K562 (cell line): ENCODE results near the gene NADSYN1.

Experiments
- CCNT2 ChIP-seq: IDR thresholded peaks from 2 replicates; pipeline ENCODE4 v1.6.1; 2011; ENCODE audit warnings: borderline replicate concordance, low read depth, mild to moderate bottlenecking, moderate library complexity, mixed read lengths, low read length; ENCODE audit not compliant: insufficient read length; ENCODE audit errors: extremely low read depth
- MAX ChIP-seq: sonication (generic); formaldehyde crosslinking; IDR thresholded peaks from 2 replicates; pipeline ENCODE4 v1.9.0; 2022; ENCODE audit warnings: mild to moderate bottlenecking, missing genetic modification reagents
- MED1 ChIP-seq: sonication (generic); formaldehyde crosslinking; IDR thresholded peaks from 2 replicates; pipeline ENCODE4 v1.8.1; 2023; ENCODE audit warnings: missing genetic modification reagents, borderline replicate concordance
- NFE2 ChIP-seq: IDR thresholded peaks from 2 replicates; pipeline ENCODE4 v1.6.1; 2014; ENCODE audit warnings: antibody characterized with exemption, low read depth
- NFIC ChIP-seq: fragments of 450-650 bp; IDR thresholded peaks from 2 replicates; pipeline ENCODE4 v1.6.1; 2017; ENCODE audit warnings: mild to moderate bottlenecking, inconsistent platforms
- PHTF2 ChIP-seq: fragments of 250-450 bp; sonication (Bioruptor Pico); IDR thresholded peaks from 2 replicates; pipeline ENCODE4 v1.5.0; 2021; ENCODE audit warnings: mild to moderate bottlenecking
- RNF2 ChIP-seq: sonication (generic); IDR thresholded peaks from 2 replicates; pipeline ENCODE4 v1.6.1; 2016
- SAP30 ChIP-seq: fragments of 200-600 bp; sonication (generic); IDR thresholded peaks from 2 replicates; pipeline ENCODE4 v1.6.1; 2012; ENCODE audit warnings: borderline replicate concordance, low read depth, mild to moderate bottlenecking, moderate library complexity, low read length, control low read depth, inconsistent platforms; ENCODE audit not compliant: insufficient read depth, poor library complexity, severe bottlenecking
- SMARCA5 ChIP-seq: fragments of 450-650 bp; IDR thresholded peaks from 2 replicates; pipeline ENCODE4 v1.6.1; 2016
- SNAPC5 ChIP-seq: fragments of 250-450 bp; sonication (Bioruptor Pico); IDR thresholded peaks from 2 replicates; pipeline ENCODE4 v1.8.0; 2021; ENCODE audit warnings: moderate library complexity, mild to moderate bottlenecking, inconsistent platforms
- U2AF2 ChIP-seq: fragments of 200-400 bp; formaldehyde crosslinking; optimal IDR thresholded peaks from 2 replicates; pipeline ENCODE3; 2017; ENCODE audit warnings: low read depth, mild to moderate bottlenecking, low read length

GRCh38 chr11:71519546-71519945 is 66.5 kb downstream of the NADSYN1 start:
- TF ChIP-seq RNF2 = no peak
- no peak for TF ChIP-seq NFE2
- no peak for TF ChIP-seq U2AF2
- TF ChIP-seq NFIC = no peak
- no peak for TF ChIP-seq MED1 (CRISPR knock-in tag)
- no peak for TF ChIP-seq SNAPC5 (CRISPR knock-in tag)
- no peak for TF ChIP-seq SMARCA5
- TF ChIP-seq MAX = no peak
- no peak for TF ChIP-seq PHTF2
- no peak for TF ChIP-seq CCNT2
- no peak for TF ChIP-seq SAP30
